Psoas muscle (tissue), 8 donors: ENCODE data around the gene CAPN12. TPM values are rescaled to one million over a fixed set of nuclear protein-coding genes. Genes with fewer than 3 reads are reported as not detected.

ENCODE experiments used
- ATAC-seq, 4 donors: fragments of 200-7000 bp; cut with Tn5 transposase; one replicate each; pipeline ENCODE4 v1.9.1; 2020; ENCODE audit warnings: moderate library complexity in 3 of 4, mild to moderate bottlenecking in 2 of 4
- DNase-seq, 2 donors: peaks; one replicate each; pipeline ENCODE4 v3.0.0-alpha.2; 2020
- H3K27ac ChIP-seq: fragments of 200-600 bp; one replicate; pipeline ENCODE4 v1.8.0; 2022
- H3K27me3 ChIP-seq, 3 donors: fragments of 200-600 bp in 1 of 3; one replicate each; pipeline versions ENCODE4 v1.6.1 to v1.8.0; 2013 to 2022; ENCODE audit warnings: low read length in 2 of 3, mild to moderate bottlenecking in 2 of 3, moderate library complexity in 1 of 3; ENCODE audit not compliant: insufficient read depth in 3 of 3
- H3K36me3 ChIP-seq, 2 donors: fragments of 200-600 bp in 1 of 2; one replicate each; pipeline versions ENCODE4 v1.6.1 to v1.8.0; 2013 to 2022; ENCODE audit warnings: low read depth in 1 of 2, mild to moderate bottlenecking in 1 of 2, moderate library complexity in 1 of 2; ENCODE audit not compliant: insufficient read depth in 1 of 2
- H3K4me1 ChIP-seq: fragments of 200-600 bp; one replicate; pipeline ENCODE4 v1.8.0; 2022
- H3K4me3 ChIP-seq: fragments of 200-600 bp; one replicate; pipeline ENCODE4 v1.8.0; 2022; ENCODE audit warnings: mild to moderate bottlenecking
- H3K9me3 ChIP-seq: fragments of 200-600 bp; one replicate; pipeline ENCODE4 v1.8.0; 2022
- CTCF ChIP-seq: fragments of 200-600 bp; IDR thresholded peaks from one replicate; pipeline ENCODE4 v1.8.0; 2022; ENCODE audit warnings: antibody characterized with exemption
- WGBS, 3 donors: extraction: QIAGEN DNeasy Blood & Tissue Kit; methylation state at CpG; one replicate each; pipeline versions ENCODE4 v1.1.6 to v1.1.7; 2013; 5-methylcytosine and 5-hydroxymethylcytosine counted together
- intact Hi-C, 2 donors: fragments of 100-400 bp; cut with DNase I; formaldehyde crosslinking; loops; one replicate each; pipeline versions ENCODE4 v1.11.0 to v1.14.2; 2022
- polyA plus RNA-seq, 3 donors: library from polyadenylated mRNA; stranded (reverse); fragments of 200-250 nt; gene quantifications; one replicate each; pipeline ENCODE4 v1.2.3, GENCODE V29; 2013
- total RNA-seq, 4 donors: library from RNA; stranded (reverse); fragmentation: NEBNext Ultra II Directional in 2 of 4; extraction: Animal tissue kit (Norgen Biotek cat#: 25700) in 2 of 4; gene quantifications; one replicate each; pipeline versions ENCODE4 v1.2.1 to v1.2.4, GENCODE V29; 2021 to 2023
- donor health status: healthy with polysubstance abuse.
- donor health status: DM: no; HTN: no; CAD: no; lungs with moderate emphysema.
- donor health status: Bipolar disorder and iron deficiency.
- donor health status: healthy.
- donor health status: DM: yes; HTN: yes; CAD: no.
- donor health status: DM: no; HTN: no; CAD: no.
- donor health status: DM: no; HTN: no; CAD: no.
- donor health status: DM: yes; HTN: yes; CAD: no.

The CAPN12 gene
- total and polyA plus RNA-seq, 7 donors, result 0.27 to 0.64 (median 0.35) TPM

GRCh38 chr19:38690146-38690545, 54.1 kb downstream of the CAPN12 start:
- ATAC-seq (no peak), DNase-seq (no peak)
- 93 to 94% (median 93%) methylated on average over 14 of the region's 14 CpGs for WGBS, 3 donors
- H3K9me3 ChIP-seq, result no peaks in the 10 kb centered on the region
- H3K36me3 ChIP-seq, result no peaks in the 10 kb centered on the region
- peak overlapping the region; percentile 98 for H3K27ac ChIP-seq
- peaks cover 77% of the 10 kb centered on the region for H3K4me1 ChIP-seq
- intact Hi-C loops, result loop anchor here (5.0 kb wide), 1 partner anchor 38 kb away; no protein-coding TSS in a partner anchor
- H3K27me3 ChIP-seq, result no peaks in the 10 kb centered on the region
- TF ChIP-seq CTCF, result no peak
- H3K4me3 ChIP-seq, result no peak overlapping the region

GRCh38 chr19:38687837-38688378, 56.4 kb downstream of the CAPN12 start:
- Histone ChIP-seq H3K27me3 (no peaks in the 10 kb centered on the region), H3K4me3 (no peak overlapping the region), H3K27ac (peak overlapping the region; percentile 98), H3K4me1 (peaks cover 77% of the 10 kb centered on the region), H3K36me3 (no peaks in the 10 kb centered on the region), H3K9me3 (no peaks in the 10 kb centered on the region)
- ATAC-seq (no peak), DNase-seq (no peak)
- 69 to 87% (median 76%) methylated on average over 7 of the region's 7 CpGs for WGBS, 3 donors
- intact Hi-C loops, result no loop called here
- TF ChIP-seq CTCF, result no peak

- ATAC-seq, result no peak
- Histone ChIP-seq H3K4me1 (peaks cover 76% of the 10 kb centered on the region), H3K4me3 (no peak overlapping the region), H3K9me3 (no peaks in the 10 kb centered on the region), H3K27me3 (no peaks in the 10 kb centered on the region), H3K36me3 (no peaks in the 10 kb centered on the region), H3K27ac (peak overlapping the region; percentile 98)
- no peak for DNase-seq
- TF ChIP-seq CTCF, result no peak
- intact Hi-C loops, result no loop called here
- 74 to 79% (median 75%) methylated on average over 5 of the region's 5 CpGs for WGBS, 3 donors
Observed at GRCh38 chr19:38686530-38686888, 57.8 kb downstream of the CAPN12 start.

- Histone ChIP-seq H3K4me3 (peak overlapping the region; percentile 16), H3K36me3 (no peaks in the 10 kb centered on the region), H3K4me1 (peaks cover 79% of the 10 kb centered on the region), H3K9me3 (no peaks in the 10 kb centered on the region), H3K27me3 (no peaks in the 10 kb centered on the region), H3K27ac (peak overlapping the region; percentile 98)
- WGBS, 3 donors, result 15 to 39% (median 24%) methylated on average over 10 of the region's 10 CpGs
- TF ChIP-seq CTCF, result peak; percentile 51
- ATAC-seq, result peak in 1 of 4 donors; percentile 15
- DNase-seq, result no peak
- intact Hi-C loops, result no loop called here
Observed at GRCh38 chr19:38685666-38686529, 58.4 kb downstream of the CAPN12 start.
